Kidney (tissue), 14 donors: ENCODE results near the gene CPM. TPM values are rescaled to one million over a fixed set of nuclear protein-coding genes. Genes with fewer than 3 reads are reported as not detected.
"Not testable (repeated sequence)": the region's sequence is repeated elsewhere in the genome, so short reads cannot be mapped to it uniquely, and the experiment has no call there.

Experiments used
- DNase-seq, 5 donors: peaks; one replicate each; pipeline ENCODE4 v3.0.0-alpha.2; 2013 to 2020
- FAIRE-seq: peaks from 2 replicates; lab custom pipeline; 2012; peaks lifted over from hg19 to GRCh38; lab: Jason Lieb, UNC
- H3K27ac ChIP-seq, 2 donors: one replicate each; pipeline ENCODE4 v1.7.0; 2013; ENCODE audit warnings: low read depth in 2 of 2, low read length in 2 of 2, inconsistent platforms in 1 of 2
- H3K27me3 ChIP-seq: one replicate; pipeline ENCODE4 v1.7.1; 2013; ENCODE audit warnings: low read length, inconsistent platforms; ENCODE audit not compliant: control insufficient read depth, insufficient read depth
- H3K36me3 ChIP-seq, 3 donors: one replicate each; pipeline versions ENCODE4 v1.7.0 to v1.7.1; 2013; ENCODE audit warnings: low read length in 3 of 3, control low read depth in 1 of 3, inconsistent platforms in 1 of 3; ENCODE audit not compliant: insufficient read depth in 3 of 3, control insufficient read depth in 2 of 3
- H3K4me1 ChIP-seq, 3 donors: one replicate each; pipeline versions ENCODE4 v1.7.0 to v1.7.1; 2013; ENCODE audit warnings: low read length in 3 of 3, inconsistent platforms in 1 of 3, low read depth in 1 of 3; ENCODE audit not compliant: control insufficient read depth in 2 of 3, insufficient read depth in 2 of 3
- H3K4me3 ChIP-seq, 3 donors: one replicate each; pipeline versions ENCODE4 v1.7.0 to v1.8.1; 2013; ENCODE audit warnings: low read length in 3 of 3, control low read depth in 1 of 3, inconsistent platforms in 1 of 3
- H3K9ac ChIP-seq, 3 donors: one replicate each; pipeline versions ENCODE4 v1.7.0 to v1.7.1; 2013; ENCODE audit warnings: low read length in 3 of 3, control low read depth in 1 of 3, inconsistent platforms in 1 of 3
- H3K9me3 ChIP-seq, 3 donors: one replicate each; pipeline versions ENCODE4 v1.7.0 to v1.7.1; 2013; ENCODE audit warnings: low read length in 3 of 3, control low read depth in 1 of 3, inconsistent platforms in 1 of 3; ENCODE audit not compliant: control insufficient read depth in 2 of 3, insufficient read depth in 1 of 3
- intact Hi-C: fragments of 100-400 bp; cut with DNase I; formaldehyde crosslinking; loops from one replicate; pipeline ENCODE4 v1.11.1; 2022
- polyA plus RNA-seq: library from polyadenylated mRNA; stranded (reverse); fragments of 350-450 nt; fragmentation: Illumina TruSeq; extraction: RNeasy Lipid Tissue Mini Kit (QIAGEN cat#74804); gene quantifications from one replicate; pipeline ENCODE4 v1.2.3, GENCODE V29; 2014; ENCODE audit warnings: low read depth, low replicate concordance; ENCODE audit not compliant: insufficient read depth
- total RNA-seq: library from RNA; stranded (reverse); fragmentation: NEBNext Ultra II Directional; extraction: Animal tissue kit (Norgen Biotek cat#: 25700); gene quantifications from one replicate; pipeline ENCODE4 v1.2.1, GENCODE V29; 2021
- TF ChIP-seq, protein P1 (sequence below): IDR thresholded peaks from 3 replicates; pipeline ENCODE4 v1.5.1; 2012; ENCODE audit warnings: mild to moderate bottlenecking, moderate library complexity, borderline replicate concordance; ENCODE audit not compliant: insufficient read depth; ENCODE audit errors: extremely low read depth
- donor health status: control.
- donor health status: control.
- donor health status: control.
- donor health status: control.
- donor health status: control.
- donor health status: DM: yes; HTN: yes; CAD: no.
- donor health status: Normal renal cell carcinoma (clear cell type).

CPM gene
- total and polyA plus RNA-seq, 2 donors from 2014 or later, result 35.7 to 144 TPM

DNA sequence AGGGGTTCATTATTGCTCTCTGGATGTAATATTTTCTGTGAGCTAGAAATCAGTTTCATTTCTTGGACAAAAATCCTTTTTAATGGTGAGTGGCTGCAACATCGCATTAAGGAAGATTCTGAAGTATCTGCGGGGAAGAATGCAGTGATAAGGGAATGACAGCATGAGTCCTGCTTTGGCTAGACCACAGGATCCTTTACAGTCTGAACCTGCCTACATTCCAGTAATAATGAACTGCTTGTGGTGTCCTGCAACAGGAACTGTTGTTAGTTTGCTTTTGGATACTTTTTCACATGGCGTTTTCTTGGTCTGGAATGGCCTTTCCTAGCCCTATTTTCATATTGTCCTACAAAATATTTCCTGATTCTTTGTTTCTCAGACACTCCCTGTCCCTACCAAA is 109.3 kb downstream of the CPM start:
- Histone ChIP-seq H3K27me3 (no peaks in the 10 kb centered on the region), H3K36me3 (peaks cover 13 to 43% (median 14%) of the 10 kb centered on the region in 3 donors), H3K4me1 (no peaks in the 10 kb centered on the region), H3K9me3 (no peaks in the 10 kb centered on the region), H3K4me3 (no peak overlapping the region), H3K27ac (no peak overlapping the region), H3K9ac (no peak overlapping the region)
- intact Hi-C loops, result no loop called here
- TF ChIP-seq, protein P1, sequence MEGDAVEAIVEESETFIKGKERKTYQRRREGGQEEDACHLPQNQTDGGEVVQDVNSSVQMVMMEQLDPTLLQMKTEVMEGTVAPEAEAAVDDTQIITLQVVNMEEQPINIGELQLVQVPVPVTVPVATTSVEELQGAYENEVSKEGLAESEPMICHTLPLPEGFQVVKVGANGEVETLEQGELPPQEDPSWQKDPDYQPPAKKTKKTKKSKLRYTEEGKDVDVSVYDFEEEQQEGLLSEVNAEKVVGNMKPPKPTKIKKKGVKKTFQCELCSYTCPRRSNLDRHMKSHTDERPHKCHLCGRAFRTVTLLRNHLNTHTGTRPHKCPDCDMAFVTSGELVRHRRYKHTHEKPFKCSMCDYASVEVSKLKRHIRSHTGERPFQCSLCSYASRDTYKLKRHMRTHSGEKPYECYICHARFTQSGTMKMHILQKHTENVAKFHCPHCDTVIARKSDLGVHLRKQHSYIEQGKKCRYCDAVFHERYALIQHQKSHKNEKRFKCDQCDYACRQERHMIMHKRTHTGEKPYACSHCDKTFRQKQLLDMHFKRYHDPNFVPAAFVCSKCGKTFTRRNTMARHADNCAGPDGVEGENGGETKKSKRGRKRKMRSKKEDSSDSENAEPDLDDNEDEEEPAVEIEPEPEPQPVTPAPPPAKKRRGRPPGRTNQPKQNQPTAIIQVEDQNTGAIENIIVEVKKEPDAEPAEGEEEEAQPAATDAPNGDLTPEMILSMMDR, result no peak
- FAIRE-seq, result no peak
- no peak for DNase-seq

DNA sequence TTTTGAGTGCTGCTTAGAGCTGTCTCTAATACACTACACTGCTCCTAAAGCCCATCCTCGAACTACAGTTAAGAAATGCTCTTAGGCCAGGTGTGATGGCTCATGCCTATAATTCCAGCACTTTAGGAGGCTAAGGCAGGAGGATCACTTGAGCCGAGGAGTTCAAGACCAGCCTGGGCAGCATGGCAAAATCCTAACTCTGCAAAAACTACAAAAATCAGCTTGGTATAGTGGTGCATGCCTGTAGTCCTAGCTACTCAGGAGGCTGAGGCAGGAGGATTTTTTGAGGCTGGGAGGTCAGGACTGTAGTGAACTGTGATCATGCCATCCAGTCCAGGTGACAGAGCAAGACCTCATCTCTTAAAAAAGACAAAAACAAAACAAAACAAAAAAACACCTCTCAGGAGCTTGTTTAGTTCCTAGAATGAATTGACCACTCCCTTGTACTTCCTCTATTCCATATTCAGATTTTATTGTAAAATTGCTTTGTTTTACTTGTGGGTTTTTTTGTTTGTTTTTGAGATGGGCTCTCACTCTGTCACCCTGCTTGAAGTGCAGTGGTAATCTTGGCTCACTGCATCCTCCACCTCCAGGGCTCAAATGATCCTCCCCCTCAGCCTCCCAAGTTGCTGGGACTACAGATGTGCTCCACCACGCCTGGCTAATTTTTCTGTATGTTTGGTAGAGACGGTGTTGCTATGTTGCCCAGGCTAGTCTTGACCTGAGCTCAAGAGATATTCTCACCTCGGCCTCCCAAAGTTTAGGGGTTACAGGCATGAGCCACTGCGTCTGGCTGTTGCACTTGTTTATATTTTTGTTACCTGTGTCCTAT is 111.4 kb downstream of the CPM start:
- Histone ChIP-seq H3K9me3 (no peaks in the 10 kb centered on the region), H3K4me3 (no peak overlapping the region), H3K4me1 (no peaks in the 10 kb centered on the region), H3K27me3 (no peaks in the 10 kb centered on the region), H3K9ac (no peak overlapping the region), H3K36me3 (peaks cover 17 to 50% (median 19%) of the 10 kb centered on the region in 3 donors), H3K27ac (no peak overlapping the region)
- TF ChIP-seq, protein P1, result no peak
- FAIRE-seq, result no peak
- DNase-seq, result no peak
- intact Hi-C loops, result no loop called here

GRCh38 chr12:68819481-68819880 is 113.5 kb downstream of the CPM start:
- intact Hi-C loops, DNase-seq, H3K4me1 ChIP-seq, H3K9me3 ChIP-seq, H3K27me3 ChIP-seq, H3K27ac ChIP-seq, H3K9ac ChIP-seq, H3K4me3 ChIP-seq, FAIRE-seq: not testable (repeated sequence)
- H3K36me3 ChIP-seq, result peaks cover 13 to 30% (median 21%) of the 10 kb centered on the region in 3 donors

- no peak overlapping the region for H3K27ac ChIP-seq
- TF ChIP-seq, protein P1, result no peak
- no peak overlapping the region for H3K9ac ChIP-seq
- intact Hi-C loops, result no loop called here
- H3K27me3 ChIP-seq, result no peaks in the 10 kb centered on the region
- no peak for FAIRE-seq
- H3K9me3 ChIP-seq, result no peaks in the 10 kb centered on the region
- H3K36me3 ChIP-seq, result peaks cover 8 to 19% (median 16%) of the 10 kb centered on the region in 3 donors
- H3K4me3 ChIP-seq, result no peak overlapping the region
- peaks cover 0 to 3% (median 0%) of the 10 kb centered on the region in 3 donors for H3K4me1 ChIP-seq
- DNase-seq, result no peak
Measured at GRCh38 chr12:68815928-68816800, 116.8 kb downstream of the CPM start.
